ENCODE measurements around the gene ZNF853. TPM values are rescaled to one million over a fixed set of nuclear protein-coding genes. Genes with fewer than 3 reads are reported as not detected.

ZNF853 gene
- total and polyA plus RNA-seq, 2 donors (not counting 3 experiments of a cell fraction or from before 2014, with no cell fraction given) = 0.47 to 0.58 TPM

GRCh38 chr7:6578114-6579084 lies 37.0 kb upstream of the ZNF853 start:
- H3K36me3 ChIP-seq (ENCODE audit: control insufficient read depth in 2 of 2, extremely low read depth in 1 of 2, insufficient read depth in 2 of 2, low read length in 2 of 2) = peaks cover 3 to 5% of the 10 kb centered on the region in 2 experiments
- H2AFZ ChIP-seq (ENCODE audit: low read depth, low read length) = no peak overlapping the region
- no peaks in the 10 kb centered on the region for H3K27me3 ChIP-seq (ENCODE audit: control insufficient read depth in 2 of 2, insufficient read depth in 2 of 2, low read length in 2 of 2)
- TF ChIP-seq EZH2 (IDR thresholded peaks at IDR 0.05; ENCODE audit: borderline replicate concordance, low read depth, low read length, severe bottlenecking) (no peak), FOS (IDR thresholded peaks at IDR 0.05; ENCODE audit: borderline replicate concordance, insufficient read depth, low read length) (no peak), GATA2 (IDR thresholded peaks at IDR 0.05; ENCODE audit: insufficient read depth, insufficient read length, low read depth, low read length) (no peak), CTCF (IDR thresholded peaks at IDR 0.05; ENCODE audit: extremely low read depth in 1 of 2, insufficient read depth in 1 of 2, low read depth in 1 of 2, low read length in 2 of 2) (no peak), POLR2AphosphoS5 (IDR thresholded peaks at IDR 0.05; ENCODE audit: insufficient read depth, low read depth, low read length) (no peak), MYC (IDR thresholded peaks at IDR 0.05; ENCODE audit: low read depth, low read length) (no peak), MAX (IDR thresholded peaks at IDR 0.05; ENCODE audit: insufficient read depth, insufficient read length) (no peak), JUN (IDR thresholded peaks at IDR 0.05; ENCODE audit: borderline replicate concordance, insufficient read depth, insufficient read length, low read depth) (no peak), POLR2A (IDR thresholded peaks at IDR 0.05; ENCODE audit: low read depth, low read length) (no peak)
- no peak for DNase-seq (ENCODE audit: low read depth, low spot score)
- H3K79me2 ChIP-seq (ENCODE audit: control insufficient read depth, insufficient read depth, low read length) = no peaks in the 10 kb centered on the region
- CTCF ChIA-PET = interaction anchor here (0.9 to 3.2 kb wide), 2 partner anchors 12 to 19 kb away, joined by 3 to 18 read pairs; partner anchors contain the start of gene INTS15
- H4K20me1 ChIP-seq (replicated peaks; ENCODE audit: control insufficient read depth, extremely low read depth, insufficient read depth, low read length) = no peaks in the 10 kb centered on the region
- H3K4me2 ChIP-seq (ENCODE audit: insufficient read depth, low read length) = no peak overlapping the region
- no peaks in the 10 kb centered on the region for H3K4me1 ChIP-seq (ENCODE audit: control insufficient read depth, extremely low read depth, insufficient read depth, low read length)
- dilution Hi-C loops (cut with MboI; ENCODE audit: extremely low pct_ligation_motif_present, low sequenced_read_pairs) = no loop called here
- POLR2A ChIA-PET = interaction anchor here (1.3 kb wide), 1 partner anchor 9 kb away, joined by 5 read pairs; no protein-coding TSS in a partner anchor
- no peaks in the 10 kb centered on the region for H3K9me1 ChIP-seq (replicated peaks; ENCODE audit: control insufficient read depth, extremely low read depth, insufficient read depth, low read length)
- BruUV-seq (replicated peaks) = no TSS peak
- H3K9me3 ChIP-seq (replicated peaks; ENCODE audit: control insufficient read depth, insufficient read depth, low read length) = no peaks in the 10 kb centered on the region
- intact Hi-C loops (cut with micrococcal nuclease) = loop anchor here (5.0 kb wide), 1 partner anchor 129 kb away; the partner anchor contains the start of gene ZNF12
- H3K27ac ChIP-seq (ENCODE audit: insufficient read depth, low read depth, low read length) = peak overlapping the region; percentile 96
- H3K9ac ChIP-seq (replicated peaks; ENCODE audit: extremely low read depth, insufficient read depth, low read length) = no peak overlapping the region
- no peak overlapping the region for H3K4me3 ChIP-seq (replicated peaks in 1 of 3; ENCODE audit: insufficient read depth in 1 of 3, low read depth in 1 of 3, low read length in 3 of 3)
- no peak for FAIRE-seq
